ENCODE results near the gene SERPINA6.
"Not testable (repeated sequence)": the region's sequence is repeated elsewhere in the genome, so short reads cannot be mapped to it uniquely, and the experiment has no call there.

The SERPINA6 gene, protein sequence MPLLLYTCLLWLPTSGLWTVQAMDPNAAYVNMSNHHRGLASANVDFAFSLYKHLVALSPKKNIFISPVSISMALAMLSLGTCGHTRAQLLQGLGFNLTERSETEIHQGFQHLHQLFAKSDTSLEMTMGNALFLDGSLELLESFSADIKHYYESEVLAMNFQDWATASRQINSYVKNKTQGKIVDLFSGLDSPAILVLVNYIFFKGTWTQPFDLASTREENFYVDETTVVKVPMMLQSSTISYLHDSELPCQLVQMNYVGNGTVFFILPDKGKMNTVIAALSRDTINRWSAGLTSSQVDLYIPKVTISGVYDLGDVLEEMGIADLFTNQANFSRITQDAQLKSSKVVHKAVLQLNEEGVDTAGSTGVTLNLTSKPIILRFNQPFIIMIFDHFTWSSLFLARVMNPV

DNA sequence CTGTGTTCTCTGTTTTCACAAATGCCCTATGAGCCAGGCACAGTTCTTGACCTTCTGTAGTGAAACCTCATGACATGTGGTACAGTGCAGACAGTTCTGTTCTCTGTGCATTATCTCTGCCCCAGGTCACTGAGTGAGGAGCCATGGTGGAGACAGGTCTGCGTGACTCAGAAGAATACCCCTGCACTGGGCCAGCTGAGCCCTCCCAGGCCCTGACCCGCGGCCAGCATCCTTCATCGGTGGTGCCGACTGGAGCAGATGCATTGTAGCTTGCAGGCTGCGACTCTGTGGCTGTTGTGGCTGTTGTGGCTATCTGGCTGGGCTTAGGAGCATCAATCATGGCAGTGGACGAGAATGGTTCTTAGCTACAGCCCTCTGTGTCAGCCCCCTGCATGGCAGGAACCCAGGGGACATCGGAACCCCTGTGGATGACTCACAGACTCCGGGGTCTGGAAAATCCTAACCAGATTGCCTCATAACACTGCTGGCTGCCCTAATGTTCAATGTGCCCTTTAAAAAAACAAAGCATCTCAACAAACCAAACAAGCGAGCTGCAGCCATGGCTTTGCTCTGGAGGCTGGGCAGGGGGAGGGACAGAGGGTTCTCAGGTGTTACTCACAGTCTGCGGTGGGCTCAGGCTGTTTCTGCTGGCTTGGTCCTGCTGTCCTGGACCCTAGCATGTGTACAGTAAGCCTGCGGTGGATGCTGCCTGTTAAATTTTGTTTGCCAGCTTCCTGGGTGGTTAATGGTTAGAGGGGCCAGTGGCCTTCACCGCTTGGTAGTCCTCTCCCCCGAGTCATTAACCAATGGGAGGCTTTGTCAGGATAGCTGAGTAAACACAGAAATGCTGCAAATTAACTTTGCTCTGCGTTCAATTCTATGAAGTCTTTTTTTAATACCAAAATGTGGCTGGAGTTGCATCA lies at the start of gene SERPINA6:
Gene SERPINA6, minus strand, starts transcription at position 689 of the 923 bp plus-strand sequence. CDS start 8,688 bp downstream, outside the sequence.
- DNase-seq = no peak

DNA sequence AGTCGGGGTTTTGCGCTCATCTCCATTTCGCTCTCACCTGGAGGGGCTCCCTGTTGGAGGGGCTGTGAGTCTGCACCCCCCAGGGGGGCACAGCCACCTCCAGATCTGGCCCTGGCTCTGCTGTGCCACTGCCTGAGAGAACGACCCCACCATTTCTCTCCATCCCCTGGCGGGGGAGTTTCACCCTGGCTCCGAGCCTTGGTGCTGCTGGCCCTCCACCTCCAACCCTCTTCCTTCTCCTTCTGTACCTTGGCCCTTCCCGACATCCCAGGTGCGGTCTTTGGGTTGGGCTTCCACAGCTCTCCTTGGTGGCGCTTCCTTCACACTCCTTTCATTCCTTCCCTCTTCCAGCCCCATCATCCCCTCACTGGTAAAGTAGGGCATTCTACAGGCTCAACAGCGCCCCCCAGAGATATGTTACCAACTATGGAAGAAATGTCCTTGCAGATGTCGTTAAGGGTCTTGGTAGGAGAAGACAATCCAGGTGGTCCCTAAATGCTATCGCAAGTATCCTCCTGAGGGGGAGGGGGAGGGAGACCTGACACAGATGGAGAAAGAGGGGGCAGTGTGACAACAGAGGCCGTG lies 49.0 kb upstream of the SERPINA6 start:
- DNase-seq = no peak

DNA sequence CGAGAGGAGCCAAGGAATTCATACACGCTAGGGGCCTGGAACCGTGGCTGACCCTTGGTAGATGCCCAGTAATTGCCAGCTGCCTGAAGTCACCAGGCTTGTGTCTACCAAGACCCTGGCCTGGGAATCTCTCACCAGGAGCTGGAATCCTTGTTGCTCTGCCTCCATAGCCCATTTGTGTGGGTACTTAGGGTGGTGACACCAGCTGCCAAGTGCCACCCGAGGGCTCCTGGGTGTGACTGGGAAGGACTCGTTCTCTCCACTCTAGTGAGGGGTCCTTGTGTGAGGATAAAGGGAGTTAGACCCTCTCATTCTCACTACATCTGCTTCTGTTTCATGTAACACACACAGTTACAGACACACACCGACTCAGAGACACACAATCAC lies 47.4 kb upstream of the SERPINA6 start:
- DNase-seq = no peak

DNA sequence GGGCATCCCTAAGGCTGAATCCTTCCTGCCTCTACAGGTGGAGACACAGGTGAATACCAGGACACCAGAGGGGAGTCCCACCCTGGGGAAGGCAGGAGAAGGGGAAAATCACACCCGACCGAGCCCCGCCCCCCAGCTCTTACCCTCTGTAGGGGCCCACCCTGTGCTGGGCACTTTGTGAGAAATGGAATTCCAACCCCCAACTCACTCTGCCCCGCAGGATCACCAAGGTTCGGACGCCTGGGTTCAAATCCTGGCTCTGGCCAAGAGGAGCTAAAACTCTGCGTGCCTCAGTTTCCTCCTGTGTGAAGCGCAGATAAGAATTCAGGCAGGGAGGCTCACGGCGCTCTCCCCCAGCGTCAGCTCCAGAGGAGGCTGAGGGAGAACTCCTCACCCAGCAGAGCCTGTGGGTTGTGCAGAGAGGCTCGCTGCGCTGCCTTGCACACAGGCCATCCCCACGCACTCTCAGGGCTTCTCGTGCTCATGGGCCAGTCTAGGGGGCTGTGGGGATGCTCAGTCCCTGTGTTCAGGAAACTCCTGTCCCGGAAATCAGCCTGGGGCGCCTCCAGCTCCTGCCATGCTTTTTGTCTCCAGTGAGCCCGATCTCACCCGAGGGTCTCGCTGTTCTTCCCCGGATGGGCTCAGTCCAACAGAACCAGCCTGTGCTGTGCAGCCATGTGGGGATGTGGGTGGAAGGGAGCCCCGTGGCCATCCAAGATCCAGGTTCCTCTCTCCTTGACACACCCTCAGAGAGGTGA lies 46.8 kb upstream of the SERPINA6 start:
- DNase-seq = not testable (repeated sequence)

DNA sequence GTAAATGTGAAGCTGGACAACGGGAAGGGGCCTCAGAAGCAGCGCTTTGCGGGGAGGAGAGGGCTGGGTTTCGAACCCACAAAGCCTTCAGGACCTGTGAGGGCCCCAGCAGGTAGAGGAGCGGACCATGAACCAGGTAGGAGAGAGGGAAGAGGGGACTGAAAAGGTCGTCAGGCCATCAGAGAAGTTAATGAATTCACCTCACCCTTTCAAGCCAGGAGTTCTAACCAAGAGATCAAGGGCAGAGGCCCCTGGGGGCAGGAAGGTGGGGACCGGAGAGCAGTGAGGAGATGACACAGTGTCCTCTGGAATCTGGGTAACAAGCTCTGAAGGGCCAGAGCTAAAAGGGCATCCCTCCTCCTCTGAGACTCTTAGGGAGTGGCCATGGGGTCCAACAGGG lies 45.8 kb upstream of the SERPINA6 start:
- no peak for DNase-seq

DNA sequence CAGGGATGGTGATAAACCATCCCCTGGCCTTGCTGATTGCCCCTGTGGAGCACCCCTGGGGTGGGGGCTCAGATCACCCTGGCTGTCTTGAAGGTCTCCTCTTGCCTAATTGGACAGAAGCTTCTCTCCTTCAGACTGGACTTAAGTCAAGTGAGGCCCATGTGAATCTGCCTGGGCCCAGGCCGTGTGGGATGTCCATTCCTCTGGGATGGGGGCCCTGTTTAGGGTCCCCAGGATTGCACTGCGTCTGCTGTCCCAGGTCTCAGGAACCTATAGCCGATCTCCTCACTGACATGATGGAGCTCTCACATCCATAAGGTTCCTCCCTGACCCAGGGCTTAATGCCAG lies 45.1 kb upstream of the SERPINA6 start:
- no peak for DNase-seq

DNA sequence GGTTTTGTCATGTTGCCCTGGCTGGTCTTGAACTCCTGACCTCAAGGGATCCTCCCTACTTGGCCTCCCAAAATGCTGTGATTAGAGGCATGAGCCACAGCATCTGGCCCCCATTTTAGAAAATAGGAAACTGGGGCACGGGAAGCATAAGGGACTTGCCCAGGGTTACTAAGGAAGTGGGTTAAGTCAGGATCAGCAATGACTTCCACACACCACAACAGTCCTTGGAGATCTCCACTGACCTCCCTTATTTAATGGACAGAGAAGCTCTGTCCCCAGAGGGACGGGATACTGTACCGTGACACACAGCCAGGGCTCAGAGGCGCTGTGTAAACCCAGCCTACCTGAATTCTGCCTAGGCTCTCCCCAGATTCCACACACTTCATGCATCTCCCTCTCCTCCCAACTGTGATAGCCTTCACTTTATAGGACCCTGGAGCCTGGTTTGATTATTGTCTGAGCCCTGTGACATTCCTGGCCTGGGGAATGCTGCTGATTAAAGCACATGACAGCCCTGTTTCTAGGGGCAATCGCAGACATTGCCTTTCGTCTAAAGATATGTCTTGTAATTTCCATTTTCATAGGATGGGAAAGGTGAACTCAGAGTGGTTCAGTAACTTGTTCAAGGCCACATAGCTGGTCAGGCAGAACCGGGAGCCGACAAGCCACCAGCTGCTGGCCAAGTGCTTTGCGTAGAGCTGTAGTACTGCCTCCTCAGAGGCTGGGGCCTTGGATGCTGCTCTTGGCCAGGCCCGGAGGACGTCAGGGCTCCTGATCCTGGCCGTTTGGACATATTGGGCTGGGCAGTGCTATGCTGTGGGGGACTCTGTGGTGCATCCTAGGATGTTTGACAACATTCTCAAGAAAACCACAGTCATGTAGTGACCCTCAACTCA lies 44.5 kb upstream of the SERPINA6 start:
- peak; percentile 35 for DNase-seq

DNA sequence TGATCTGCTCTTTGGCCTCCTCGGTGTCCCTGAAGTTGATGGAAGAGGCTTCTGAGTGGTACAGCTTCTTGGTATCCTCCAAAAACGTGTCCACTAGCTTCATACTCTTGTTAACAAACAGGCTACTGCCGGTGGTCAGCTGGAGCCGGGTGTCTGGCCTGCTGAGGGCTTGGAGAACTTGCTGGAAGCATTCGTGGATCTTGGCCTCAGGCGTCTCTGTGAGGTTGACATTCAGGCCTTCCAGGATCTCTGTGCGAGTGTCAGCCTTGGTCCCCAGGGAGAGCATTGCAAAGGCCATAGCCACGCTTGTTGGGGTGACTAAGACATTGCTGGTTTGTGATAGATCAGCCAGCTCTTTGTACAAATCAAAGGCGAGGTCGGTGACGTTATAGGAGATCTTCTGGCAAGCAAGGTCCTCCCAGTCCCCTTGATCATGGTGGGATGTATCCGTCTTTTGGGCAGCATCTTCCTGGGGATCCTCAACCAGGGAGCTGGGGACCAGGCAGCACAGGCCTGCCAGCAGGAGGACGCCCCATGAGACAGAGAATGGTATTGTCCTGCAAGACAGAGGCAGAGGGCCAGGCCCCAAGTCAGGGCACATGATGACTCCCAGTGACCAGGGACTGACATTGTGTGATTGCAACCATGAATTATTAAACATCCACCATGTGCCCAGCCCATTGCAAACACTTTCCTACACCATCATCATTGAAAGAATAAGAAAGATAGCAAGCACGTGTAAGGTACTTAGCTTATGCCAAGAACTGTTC lies 43.2 kb upstream of the SERPINA6 start, which contains the start of gene SERPINA2:
Gene SERPINA2, minus strand, starts transcription at position 553 of the 770 bp plus-strand sequence.
- no peak for DNase-seq

DNA sequence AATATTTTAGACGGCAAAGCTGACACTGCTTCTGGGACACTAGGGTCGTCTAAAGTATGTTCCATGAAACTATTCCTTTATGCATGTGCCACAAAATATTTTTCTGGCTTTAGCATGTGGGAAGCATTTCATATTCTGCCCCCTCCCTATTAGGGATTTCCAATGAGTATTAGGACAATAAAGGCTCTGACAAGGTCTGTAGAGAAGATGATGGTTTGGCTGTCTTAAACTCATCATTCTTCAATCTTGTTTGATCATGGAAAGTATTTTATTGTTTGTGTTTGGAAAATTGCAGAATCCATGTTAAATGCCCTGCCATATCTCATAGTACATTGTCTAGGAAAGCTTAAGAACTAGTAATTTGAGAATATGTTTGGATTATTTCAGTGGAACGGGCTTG lies 42.5 kb upstream of the SERPINA6 start:
- no peak for DNase-seq

DNA sequence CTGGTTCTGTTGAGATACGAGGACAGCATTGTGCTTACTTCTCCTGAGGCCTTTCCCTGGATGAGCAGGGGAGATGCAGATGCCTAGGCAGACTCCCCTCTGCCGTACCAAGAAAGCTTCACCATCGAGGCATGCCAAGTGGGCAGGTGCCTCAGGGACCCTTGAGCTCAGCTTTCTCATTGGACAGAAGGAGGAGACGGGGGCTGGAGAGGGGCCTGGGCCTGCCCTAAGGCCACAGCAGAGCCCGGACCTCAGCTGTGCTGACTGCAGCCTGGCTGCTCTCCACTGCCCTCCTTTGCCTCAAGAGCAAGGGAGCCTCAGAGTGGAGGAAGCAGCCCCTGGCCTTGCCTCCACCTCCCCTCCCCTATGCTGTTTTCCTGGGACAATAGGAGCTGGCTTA lies 41.8 kb upstream of the SERPINA6 start:
- no peak for DNase-seq

DNA sequence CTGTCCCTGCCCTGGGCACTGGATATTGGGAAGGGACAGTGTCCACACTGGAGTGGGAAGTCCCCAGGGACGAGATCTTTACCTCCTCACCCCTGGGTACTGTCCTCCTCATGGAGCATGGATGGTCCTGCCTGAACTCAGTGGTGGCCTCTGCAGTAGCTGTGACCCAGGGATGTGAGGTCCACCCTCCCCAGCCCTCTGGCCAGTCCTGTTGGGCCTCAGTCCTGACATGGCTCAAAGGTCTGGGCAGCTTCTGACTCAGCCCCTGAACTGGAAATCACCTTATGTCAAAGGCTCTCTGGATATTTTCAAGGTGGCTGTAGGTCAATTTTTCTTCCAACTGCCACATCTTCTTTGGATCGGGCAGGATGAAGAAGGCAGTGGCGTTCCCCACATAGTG lies 40.9 kb upstream of the SERPINA6 start:
- DNase-seq = no peak

DNA sequence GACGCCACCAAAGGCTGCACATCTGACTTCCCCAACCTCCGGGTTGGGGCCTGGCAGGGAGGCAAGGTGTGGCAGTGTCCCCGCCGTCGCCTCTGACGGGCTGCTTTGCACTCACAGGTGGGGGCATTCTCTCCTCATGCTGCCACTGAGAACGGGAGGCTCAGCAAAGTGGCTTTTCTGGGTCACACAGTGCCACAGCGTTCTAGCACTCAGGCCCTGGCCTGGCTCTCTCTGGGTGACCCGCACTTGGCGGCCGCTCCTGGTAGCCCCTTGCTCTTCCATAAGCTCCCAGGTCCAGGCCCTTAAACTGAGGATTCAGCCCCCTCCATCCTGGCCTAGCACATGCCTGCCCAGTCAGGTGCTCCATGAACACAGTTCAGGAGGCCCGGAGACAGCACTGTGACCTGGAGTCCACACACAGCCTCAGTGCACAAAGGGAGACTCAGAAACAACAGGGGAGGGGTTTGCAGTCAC lies 40.1 kb upstream of the SERPINA6 start:
- no peak for DNase-seq

DNA sequence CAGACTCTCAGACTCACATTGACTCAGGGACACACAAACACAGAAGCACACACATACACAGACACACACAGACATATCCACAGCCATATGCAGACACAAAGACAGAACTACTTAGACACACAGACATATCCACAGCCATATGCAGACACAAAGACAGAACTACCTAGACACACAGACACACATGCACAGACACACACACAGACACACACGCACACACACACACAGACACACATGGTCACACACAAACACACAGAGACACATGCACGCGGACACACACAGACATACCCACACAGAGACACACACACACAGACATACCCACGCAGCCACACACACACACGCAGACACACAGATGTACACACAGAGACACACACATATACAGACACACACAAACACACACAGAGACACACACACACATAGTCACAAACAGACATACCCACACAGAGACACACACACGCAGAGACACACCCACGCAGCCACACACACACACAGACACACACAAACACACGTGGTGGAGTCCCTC lies 39.5 kb upstream of the SERPINA6 start:
- DNase-seq = no peak

DNA sequence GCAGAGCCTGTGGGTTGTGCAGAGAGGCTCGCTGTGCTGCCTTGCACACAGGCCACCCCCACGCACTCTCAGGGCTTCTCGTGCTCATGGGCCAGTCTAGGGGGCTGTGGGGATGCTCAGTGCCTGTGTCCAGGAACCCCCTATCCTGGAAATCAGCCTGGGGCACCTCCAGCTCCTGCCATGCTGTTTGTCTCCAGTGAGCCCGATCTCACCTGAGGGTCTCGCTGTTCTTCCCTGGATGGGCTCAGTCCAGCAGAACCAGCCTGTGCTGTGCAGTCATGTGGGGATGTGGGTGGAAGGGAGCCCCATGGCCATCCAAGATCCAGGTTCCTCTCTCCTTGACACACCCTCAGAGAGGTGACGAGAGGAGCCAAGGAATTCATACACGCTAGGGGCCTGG lies 38.5 kb upstream of the SERPINA6 start:
- no peak for DNase-seq

DNA sequence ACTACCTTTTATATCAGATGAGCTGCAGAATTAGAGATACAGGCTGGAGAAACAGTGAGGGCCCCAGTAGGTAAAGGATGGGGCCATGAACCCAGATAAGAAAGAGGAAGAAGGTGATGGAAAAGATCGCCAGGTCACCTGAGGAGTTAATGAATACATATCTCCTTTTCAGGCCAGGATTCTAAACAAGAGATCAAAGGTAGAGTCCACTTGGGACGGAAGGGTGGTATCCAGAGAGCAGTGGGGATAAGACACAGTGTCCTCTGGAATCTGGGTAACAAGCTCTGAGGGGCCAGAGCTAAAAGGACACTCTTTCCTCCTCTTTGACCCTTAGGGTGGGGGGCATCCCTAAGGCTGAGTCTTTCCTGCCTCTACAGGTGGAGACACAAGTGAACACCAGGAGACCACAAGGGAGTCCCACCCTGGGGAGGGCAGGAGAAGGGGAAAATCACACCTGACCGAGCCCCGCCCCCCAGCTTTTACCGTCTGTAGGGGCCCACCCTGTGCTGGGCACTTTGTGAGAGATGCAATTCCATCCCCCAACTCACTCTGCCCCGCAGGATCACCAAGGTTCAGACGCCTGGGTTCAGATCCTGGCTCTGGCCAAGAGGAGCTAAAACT lies 37.9 kb upstream of the SERPINA6 start:
- no peak for DNase-seq

DNA sequence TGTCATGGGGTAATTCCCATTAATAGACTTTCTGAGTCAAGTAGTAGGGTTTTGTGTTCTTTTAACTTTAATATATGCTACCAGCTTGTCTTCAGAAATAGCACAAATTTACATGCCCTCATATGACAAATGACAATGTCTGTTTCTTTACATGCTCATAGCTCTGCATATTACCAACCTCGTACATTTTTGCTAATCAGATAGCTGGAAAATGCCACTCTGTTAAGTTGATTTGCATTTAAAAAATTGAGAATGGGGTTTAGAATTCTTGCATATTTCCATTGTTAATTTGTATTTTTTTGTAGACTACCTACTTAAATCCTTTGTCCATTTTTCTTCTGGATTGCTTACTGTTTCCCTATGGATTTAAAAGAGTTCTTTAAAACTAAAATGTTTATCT lies 34.0 kb upstream of the SERPINA6 start:
- no peak for DNase-seq

DNA sequence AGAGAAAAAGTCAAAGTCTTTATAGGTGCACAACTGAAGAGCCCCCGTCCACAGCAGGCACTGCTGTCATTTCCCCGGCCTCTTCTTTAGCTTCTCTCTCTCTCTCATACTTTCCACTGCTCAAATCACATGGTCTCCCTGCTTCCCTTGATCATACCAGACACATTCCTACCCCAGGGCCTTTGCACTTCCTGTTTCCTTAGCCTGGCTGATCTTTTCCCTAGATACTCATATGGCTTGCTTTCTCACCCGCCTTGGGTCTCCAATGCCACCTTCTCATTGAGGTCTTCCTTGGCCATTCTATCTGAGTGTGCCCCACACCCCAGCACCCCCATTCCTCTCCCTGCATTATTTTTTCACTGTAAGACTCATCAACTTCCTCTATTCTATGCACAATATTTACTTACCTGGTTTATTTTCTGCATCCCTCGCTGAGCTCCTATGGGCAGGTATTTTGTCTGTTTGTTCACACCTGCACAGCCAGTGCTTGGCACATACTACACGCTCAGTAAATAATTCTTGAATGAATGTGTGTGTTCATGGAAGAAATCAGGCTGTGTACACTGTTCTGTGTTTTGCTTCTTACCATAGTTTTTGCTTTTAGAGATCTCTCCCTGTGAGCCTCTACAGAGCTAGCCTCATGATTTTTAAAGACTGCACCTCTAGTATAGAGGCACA lies 33.4 kb upstream of the SERPINA6 start:
- no peak for DNase-seq

DNA sequence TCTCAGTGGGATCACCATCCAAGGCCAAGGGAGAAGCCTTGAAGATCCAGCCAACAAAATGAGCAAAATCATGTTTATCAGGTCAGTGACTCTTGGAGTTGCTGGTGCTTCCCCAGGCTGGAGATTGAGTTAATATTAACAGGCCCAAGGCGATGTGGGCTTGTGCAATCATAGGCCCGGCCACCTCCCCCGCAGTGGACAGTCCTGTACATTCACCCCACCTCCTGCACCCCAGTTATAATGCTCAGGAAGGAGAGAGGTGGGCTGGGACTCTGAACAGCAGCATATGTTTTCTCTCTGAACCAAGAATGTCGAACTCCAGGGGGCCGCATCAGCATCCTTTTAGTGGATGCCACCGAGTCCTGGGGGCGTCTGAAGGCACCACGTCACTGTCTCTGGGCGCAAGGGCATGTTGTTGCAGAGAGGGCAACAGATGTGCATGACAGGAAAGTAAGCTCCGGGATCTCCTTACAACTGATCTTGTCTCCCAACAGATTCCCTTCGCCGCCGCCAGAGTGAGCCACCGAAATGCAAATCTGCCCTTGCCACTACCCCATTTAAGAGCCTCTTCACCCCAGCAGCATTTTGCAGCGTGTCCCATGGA lies 32.2 kb upstream of the SERPINA6 start:
- peak; percentile 32 for DNase-seq

DNA sequence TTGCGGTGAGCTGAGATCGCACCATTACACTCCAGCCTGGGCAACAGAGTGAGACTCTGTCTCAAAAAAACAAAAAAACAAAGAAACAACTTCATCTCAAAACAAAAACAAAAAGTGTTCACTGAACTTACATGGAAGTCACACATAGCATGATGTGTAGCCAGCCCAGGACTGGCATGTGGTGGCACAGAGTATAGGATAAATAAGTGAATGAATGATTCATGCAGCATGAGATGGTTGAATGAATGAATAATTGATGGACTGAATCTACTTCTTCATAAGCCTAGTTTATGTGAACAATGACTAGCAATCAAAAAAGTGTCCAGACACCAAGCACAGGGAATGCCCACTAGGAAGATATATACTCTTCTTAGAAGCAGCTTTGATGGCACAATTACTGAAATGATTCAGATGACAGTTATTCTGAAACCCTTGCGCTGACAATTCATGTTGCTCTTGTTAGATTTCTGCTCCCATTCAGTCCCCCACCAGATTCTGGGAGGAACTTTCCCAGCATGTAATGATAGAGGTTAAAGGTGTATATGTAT lies 31.6 kb upstream of the SERPINA6 start:
- DNase-seq = no peak

Data from CD4-positive, alpha-beta T cell treated with Interferon gamma for 1 hour (primary cell).